ENCODE measurements around the gene TAB3.
A peak's percentile ranks its signal among the peaks of the same experiment; 100 is the strongest.

The TAB3 gene

GRCh38 chrX:30888526-30889146, 418 bp downstream of the TAB3 start:
- Histone ChIP-seq H3K9me3 (ENCODE audit: control insufficient read depth, low read length) (no peaks in the 10 kb centered on the region), H3K4me3 (ENCODE audit: insufficient read depth, low read depth, low read length, poor library complexity, severe bottlenecking) (peak overlapping the region; percentile 74), H3K27me3 (replicated peaks; ENCODE audit: control insufficient read depth, insufficient read depth, low read length, poor library complexity, severe bottlenecking) (no peaks in the 10 kb centered on the region), H3K4me1 (ENCODE audit: control insufficient read depth, insufficient read depth, low read length, poor library complexity, severe bottlenecking) (peaks cover 5% of the 10 kb centered on the region), H3K36me3 (ENCODE audit: control insufficient read depth, insufficient read depth, low read length) (no peaks in the 10 kb centered on the region), H3K27ac (ENCODE audit: insufficient read depth, low read length, poor library complexity, severe bottlenecking) (peak overlapping the region; percentile 69)
- DNase-seq: peak in 2 of 3 donors; percentile 0 to 4

GRCh38 chrX:30887721-30888120, 1.3 kb downstream of the TAB3 start:
- Histone ChIP-seq H3K9me3 (ENCODE audit: control insufficient read depth, low read length) (no peaks in the 10 kb centered on the region), H3K27ac (ENCODE audit: insufficient read depth, low read length, poor library complexity, severe bottlenecking) (no peak overlapping the region), H3K27me3 (replicated peaks; ENCODE audit: control insufficient read depth, insufficient read depth, low read length, poor library complexity, severe bottlenecking) (no peaks in the 10 kb centered on the region), H3K4me1 (ENCODE audit: control insufficient read depth, insufficient read depth, low read length, poor library complexity, severe bottlenecking) (peaks cover 5% of the 10 kb centered on the region), H3K4me3 (ENCODE audit: insufficient read depth, low read depth, low read length, poor library complexity, severe bottlenecking) (peak overlapping the region; percentile 74), H3K36me3 (ENCODE audit: control insufficient read depth, insufficient read depth, low read length) (no peaks in the 10 kb centered on the region)
- no peak for DNase-seq

GRCh38 chrX:30887288-30887687, 1.8 kb downstream of the TAB3 start:
- Histone ChIP-seq H3K4me1 (ENCODE audit: control insufficient read depth, insufficient read depth, low read length, poor library complexity, severe bottlenecking) (peaks cover 5% of the 10 kb centered on the region), H3K9me3 (ENCODE audit: control insufficient read depth, low read length) (no peaks in the 10 kb centered on the region), H3K27me3 (replicated peaks; ENCODE audit: control insufficient read depth, insufficient read depth, low read length, poor library complexity, severe bottlenecking) (no peaks in the 10 kb centered on the region), H3K36me3 (ENCODE audit: control insufficient read depth, insufficient read depth, low read length) (no peaks in the 10 kb centered on the region), H3K4me3 (ENCODE audit: insufficient read depth, low read depth, low read length, poor library complexity, severe bottlenecking) (no peak overlapping the region), H3K27ac (ENCODE audit: insufficient read depth, low read length, poor library complexity, severe bottlenecking) (no peak overlapping the region)
- DNase-seq: no peak

GRCh38 chrX:30885136-30885535, 3.9 kb downstream of the TAB3 start:
- H3K4me3 ChIP-seq (ENCODE audit: insufficient read depth, low read depth, low read length, poor library complexity, severe bottlenecking): no peak overlapping the region
- peaks cover 5% of the 10 kb centered on the region for H3K4me1 ChIP-seq (ENCODE audit: control insufficient read depth, insufficient read depth, low read length, poor library complexity, severe bottlenecking)
- DNase-seq: no peak
- H3K9me3 ChIP-seq (ENCODE audit: control insufficient read depth, low read length): no peaks in the 10 kb centered on the region
- H3K36me3 ChIP-seq (ENCODE audit: control insufficient read depth, insufficient read depth, low read length): no peaks in the 10 kb centered on the region
- no peaks in the 10 kb centered on the region for H3K27me3 ChIP-seq (replicated peaks; ENCODE audit: control insufficient read depth, insufficient read depth, low read length, poor library complexity, severe bottlenecking)
- no peak overlapping the region for H3K27ac ChIP-seq (ENCODE audit: insufficient read depth, low read length, poor library complexity, severe bottlenecking)

GRCh38 chrX:30883138-30883537, 5.9 kb downstream of the TAB3 start:
- H3K4me3 ChIP-seq (ENCODE audit: insufficient read depth, low read depth, low read length, poor library complexity, severe bottlenecking): no peak overlapping the region
- peaks cover 5% of the 10 kb centered on the region for H3K4me1 ChIP-seq (ENCODE audit: control insufficient read depth, insufficient read depth, low read length, poor library complexity, severe bottlenecking)
- H3K9me3 ChIP-seq (ENCODE audit: control insufficient read depth, low read length): no peaks in the 10 kb centered on the region
- DNase-seq: no peak
- no peak overlapping the region for H3K27ac ChIP-seq (ENCODE audit: insufficient read depth, low read length, poor library complexity, severe bottlenecking)
- H3K27me3 ChIP-seq (replicated peaks; ENCODE audit: control insufficient read depth, insufficient read depth, low read length, poor library complexity, severe bottlenecking): no peaks in the 10 kb centered on the region
- no peaks in the 10 kb centered on the region for H3K36me3 ChIP-seq (ENCODE audit: control insufficient read depth, insufficient read depth, low read length)

- no peak for DNase-seq
- H3K4me1 ChIP-seq (ENCODE audit: control insufficient read depth, insufficient read depth, low read length, poor library complexity, severe bottlenecking): no peaks in the 10 kb centered on the region
- H3K9me3 ChIP-seq (ENCODE audit: control insufficient read depth, low read length): no peaks in the 10 kb centered on the region
- no peak overlapping the region for H3K4me3 ChIP-seq (ENCODE audit: insufficient read depth, low read depth, low read length, poor library complexity, severe bottlenecking)
- no peak overlapping the region for H3K27ac ChIP-seq (ENCODE audit: insufficient read depth, low read length, poor library complexity, severe bottlenecking)
- H3K27me3 ChIP-seq (replicated peaks; ENCODE audit: control insufficient read depth, insufficient read depth, low read length, poor library complexity, severe bottlenecking): no peaks in the 10 kb centered on the region
- H3K36me3 ChIP-seq (ENCODE audit: control insufficient read depth, insufficient read depth, low read length): no peaks in the 10 kb centered on the region
Measured at GRCh38 chrX:30881797-30882196, 7.3 kb downstream of the TAB3 start.

GRCh38 chrX:30881390-30881789, 7.7 kb downstream of the TAB3 start:
- DNase-seq: no peak
- Histone ChIP-seq H3K27ac (ENCODE audit: insufficient read depth, low read length, poor library complexity, severe bottlenecking) (no peak overlapping the region), H3K9me3 (ENCODE audit: control insufficient read depth, low read length) (no peaks in the 10 kb centered on the region), H3K4me1 (ENCODE audit: control insufficient read depth, insufficient read depth, low read length, poor library complexity, severe bottlenecking) (no peaks in the 10 kb centered on the region), H3K4me3 (ENCODE audit: insufficient read depth, low read depth, low read length, poor library complexity, severe bottlenecking) (no peak overlapping the region), H3K36me3 (ENCODE audit: control insufficient read depth, insufficient read depth, low read length) (no peaks in the 10 kb centered on the region), H3K27me3 (replicated peaks; ENCODE audit: control insufficient read depth, insufficient read depth, low read length, poor library complexity, severe bottlenecking) (no peaks in the 10 kb centered on the region)

DNA sequence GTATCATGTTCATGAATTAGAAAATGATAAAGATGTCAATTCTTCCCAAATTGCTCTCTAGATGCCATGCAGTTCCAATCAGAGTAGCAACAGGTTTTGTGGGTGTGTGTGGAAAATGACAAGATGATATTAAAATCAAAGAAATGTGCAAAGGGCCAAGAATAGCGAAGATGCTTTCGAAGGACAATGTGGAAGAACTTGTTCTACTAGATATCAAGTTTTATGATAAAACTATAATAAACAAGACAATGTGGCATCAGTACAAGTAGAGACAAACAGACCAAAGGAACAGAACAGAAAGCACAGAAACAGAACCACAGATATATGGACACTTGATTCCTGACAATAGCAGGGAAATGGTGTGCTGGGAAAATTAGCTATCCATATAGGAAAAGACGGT, 9.0 kb downstream of the TAB3 start:
- no peaks in the 10 kb centered on the region for H3K4me1 ChIP-seq (ENCODE audit: control insufficient read depth, insufficient read depth, low read length, poor library complexity, severe bottlenecking)

GRCh38 chrX:30876367-30876766, 12.7 kb downstream of the TAB3 start:
- H3K27me3 ChIP-seq (replicated peaks; ENCODE audit: control insufficient read depth, insufficient read depth, low read length, poor library complexity, severe bottlenecking): no peaks in the 10 kb centered on the region
- no peak overlapping the region for H3K27ac ChIP-seq (ENCODE audit: insufficient read depth, low read length, poor library complexity, severe bottlenecking)
- no peak overlapping the region for H3K4me3 ChIP-seq (ENCODE audit: insufficient read depth, low read depth, low read length, poor library complexity, severe bottlenecking)
- H3K4me1 ChIP-seq (ENCODE audit: control insufficient read depth, insufficient read depth, low read length, poor library complexity, severe bottlenecking): no peaks in the 10 kb centered on the region
- DNase-seq: no peak
- H3K9me3 ChIP-seq (ENCODE audit: control insufficient read depth, low read length): no peaks in the 10 kb centered on the region
- H3K36me3 ChIP-seq (ENCODE audit: control insufficient read depth, insufficient read depth, low read length): no peaks in the 10 kb centered on the region

More for the DNA sequence above, 9.0 kb downstream of the TAB3 start:
- Histone ChIP-seq H3K36me3 (ENCODE audit: control insufficient read depth, insufficient read depth, low read length) (no peaks in the 10 kb centered on the region), H3K9me3 (ENCODE audit: control insufficient read depth, low read length) (no peaks in the 10 kb centered on the region), H3K27ac (ENCODE audit: insufficient read depth, low read length, poor library complexity, severe bottlenecking) (no peak overlapping the region), H3K27me3 (replicated peaks; ENCODE audit: control insufficient read depth, insufficient read depth, low read length, poor library complexity, severe bottlenecking) (no peaks in the 10 kb centered on the region), H3K4me3 (ENCODE audit: insufficient read depth, low read depth, low read length, poor library complexity, severe bottlenecking) (no peak overlapping the region)
- no peak for DNase-seq

- DNase-seq: no peak
- Histone ChIP-seq H3K9me3 (ENCODE audit: control insufficient read depth, low read length) (no peaks in the 10 kb centered on the region), H3K27me3 (replicated peaks; ENCODE audit: control insufficient read depth, insufficient read depth, low read length, poor library complexity, severe bottlenecking) (no peaks in the 10 kb centered on the region), H3K4me1 (ENCODE audit: control insufficient read depth, insufficient read depth, low read length, poor library complexity, severe bottlenecking) (no peaks in the 10 kb centered on the region), H3K27ac (ENCODE audit: insufficient read depth, low read length, poor library complexity, severe bottlenecking) (no peak overlapping the region), H3K36me3 (ENCODE audit: control insufficient read depth, insufficient read depth, low read length) (no peaks in the 10 kb centered on the region), H3K4me3 (ENCODE audit: insufficient read depth, low read depth, low read length, poor library complexity, severe bottlenecking) (no peak overlapping the region)
Measured at GRCh38 chrX:30875957-30876356, 13.1 kb downstream of the TAB3 start.
